RWPE2 (cell line): Measurements from ENCODE around the gene CCDC51.
"Not testable (repeated sequence)": the region's sequence is repeated elsewhere in the genome, so short reads cannot be mapped to it uniquely, and the experiment has no call there.

Source experiments
- ATAC-seq: fragments of 200-7000 bp; cut with Tn5 transposase; 3 replicates; pipeline ENCODE4 v1.9.1; 2021; ENCODE audit warnings: low read depth
- DNase-seq: peaks from one replicate; pipeline ENCODE4 v3.0.0-alpha.2; 2020; ENCODE audit warnings: low spot score
- H3K27ac ChIP-seq: fragments of 450-650 bp; 2 replicates; pipeline ENCODE4 v1.5.1; 2017; ENCODE audit warnings: mild to moderate bottlenecking; ENCODE audit not compliant: poor library complexity, severe bottlenecking
- H3K27me3 ChIP-seq: fragments of 250-450 bp; sonication (Bioruptor Pico); 2 replicates; pipeline ENCODE4 v1.5.1; 2021; ENCODE audit warnings: mild to moderate bottlenecking, moderate library complexity; ENCODE audit not compliant: insufficient read depth, poor library complexity, severe bottlenecking
- H3K36me3 ChIP-seq: fragments of 250-450 bp; sonication (Bioruptor Pico); 2 replicates; pipeline ENCODE4 v1.5.1; 2020; ENCODE audit warnings: low read depth, mild to moderate bottlenecking, moderate library complexity
- H3K4me1 ChIP-seq: fragments of 250-450 bp; sonication (Bioruptor Pico); 2 replicates; pipeline ENCODE4 v1.5.1; 2021; ENCODE audit warnings: mild to moderate bottlenecking, moderate library complexity; ENCODE audit not compliant: insufficient read depth, poor library complexity, severe bottlenecking
- H3K4me3 ChIP-seq: fragments of 250-450 bp; sonication (Bioruptor Pico); 2 replicates; pipeline ENCODE4 v1.5.1; 2021; ENCODE audit warnings: mild to moderate bottlenecking, moderate library complexity; ENCODE audit not compliant: severe bottlenecking
- H3K9me3 ChIP-seq: fragments of 250-450 bp; sonication (Bioruptor Pico); 2 replicates; pipeline ENCODE4 v1.5.1; 2021; ENCODE audit warnings: mild to moderate bottlenecking, moderate library complexity; ENCODE audit not compliant: severe bottlenecking
- CTCF ChIP-seq: fragments of 450-650 bp; IDR thresholded peaks from one replicate; pipeline ENCODE4 v1.5.1; 2017; ENCODE audit warnings: mild to moderate bottlenecking, moderate library complexity; ENCODE audit not compliant: poor library complexity, severe bottlenecking

Gene CCDC51

GRCh38 chr3:48465531-48466378, 25.8 kb upstream of the CCDC51 start:
- DNase-seq (peak; percentile 99), ATAC-seq (peak; percentile 90)
- Histone ChIP-seq H3K36me3 (peaks cover 32% of the 10 kb centered on the region), H3K4me3 (peak overlapping the region; percentile 40), H3K27me3 (no peaks in the 10 kb centered on the region), H3K4me1 (peaks cover 10% of the 10 kb centered on the region), H3K9me3 (no peaks in the 10 kb centered on the region), H3K27ac (peak overlapping the region; percentile 92)
- TF ChIP-seq CTCF, result peak; percentile 84

GRCh38 chr3:48465237-48465530, 25.3 kb upstream of the CCDC51 start:
- no peak for ATAC-seq
- Histone ChIP-seq H3K9me3 (no peaks in the 10 kb centered on the region), H3K4me3 (no peak overlapping the region), H3K36me3 (peaks cover 35% of the 10 kb centered on the region), H3K27me3 (no peaks in the 10 kb centered on the region), H3K4me1 (peaks cover 10% of the 10 kb centered on the region), H3K27ac (peak overlapping the region; percentile 92)
- DNase-seq, result no peak
- no peak for TF ChIP-seq CTCF

GRCh38 chr3:48464713-48465221, 24.8 kb upstream of the CCDC51 start:
- Histone ChIP-seq H3K4me1 (peaks cover 10% of the 10 kb centered on the region), H3K27ac (peak overlapping the region; percentile 92), H3K36me3 (peaks cover 39% of the 10 kb centered on the region), H3K4me3 (no peak overlapping the region), H3K9me3 (no peaks in the 10 kb centered on the region), H3K27me3 (no peaks in the 10 kb centered on the region)
- TF ChIP-seq CTCF, result no peak
- no peak for DNase-seq
- no peak for ATAC-seq

- H3K4me1 ChIP-seq, result peaks cover 10% of the 10 kb centered on the region
- no peak for TF ChIP-seq CTCF
- no peak for DNase-seq
- ATAC-seq, result no peak
- H3K27me3 ChIP-seq, result no peaks in the 10 kb centered on the region
- peaks cover 45% of the 10 kb centered on the region for H3K36me3 ChIP-seq
- H3K27ac ChIP-seq, result no peak overlapping the region
- H3K9me3 ChIP-seq, result no peaks in the 10 kb centered on the region
- no peak overlapping the region for H3K4me3 ChIP-seq
These were observed 23.8 kb upstream of the CCDC51 start for GRCh38 chr3:48463703-48464102.

- H3K27ac ChIP-seq, ATAC-seq, DNase-seq, H3K27me3 ChIP-seq, H3K4me3 ChIP-seq, H3K4me1 ChIP-seq, H3K9me3 ChIP-seq: not testable (repeated sequence)
- peaks cover 42% of the 10 kb centered on the region for H3K36me3 ChIP-seq
These were observed 21.8 kb upstream of the CCDC51 start for GRCh38 chr3:48461767-48462166.
